Left lung (tissue), 10 donors: ENCODE data around the gene MED17. TPM values are rescaled to one million over a fixed set of nuclear protein-coding genes. Genes with fewer than 3 reads are reported as not detected.
"Not testable (repeated sequence)": the region's sequence is repeated elsewhere in the genome, so short reads cannot be mapped to it uniquely, and the experiment has no call there.

ENCODE experiments used
- ATAC-seq: fragments of 200-7000 bp; cut with Tn5 transposase; one replicate; pipeline ENCODE4 v1.9.1; 2020; ENCODE audit warnings: moderate library complexity
- DNase-seq, 4 donors: peaks; one replicate each; pipeline ENCODE4 v3.0.0-alpha.2; 2013 to 2020
- H3K27ac ChIP-seq, 2 donors: fragments of 200-600 bp; sonication (generic) in 1 of 2; one replicate each; pipeline versions ENCODE4 v1.5.0 to v1.8.0; 2020 to 2021
- H3K27me3 ChIP-seq, 2 donors: fragments of 200-600 bp; sonication (generic) in 1 of 2; one replicate each; pipeline versions ENCODE4 v1.5.0 to v1.8.0; 2020 to 2021
- H3K36me3 ChIP-seq, 2 donors: fragments of 200-600 bp; sonication (generic) in 1 of 2; one replicate each; pipeline versions ENCODE4 v1.5.0 to v1.8.0; 2020 to 2021
- H3K4me1 ChIP-seq, 2 donors: fragments of 200-600 bp; one replicate each; pipeline ENCODE4 v1.8.0; 2021
- H3K4me3 ChIP-seq, 2 donors: fragments of 200-600 bp; sonication (generic) in 1 of 2; one replicate each; pipeline versions ENCODE4 v1.5.0 to v1.8.0; 2020 to 2021; ENCODE audit warnings: mild to moderate bottlenecking in 1 of 2
- H3K9me3 ChIP-seq, 2 donors: fragments of 200-600 bp; sonication (generic) in 1 of 2; one replicate each; pipeline versions ENCODE4 v1.5.0 to v1.8.0; 2020 to 2021
- intact Hi-C, 2 donors: fragments of 100-400 bp; cut with DNase I; formaldehyde crosslinking; loops; one replicate each; pipeline versions ENCODE4 v1.11.2 to v1.14.2; 2022
- polyA plus RNA-seq, 6 donors: library from polyadenylated mRNA; unstranded; fragments of 120-200 nt; gene quantifications; one replicate each; pipeline ENCODE4 v1.2.1, GENCODE V29; 2013; ENCODE audit not compliant: insufficient read length in 6 of 6
- total RNA-seq, 2 donors: library from RNA; stranded (reverse); fragmentation: NEBNext Ultra II Directional; extraction: Animal tissue kit (Norgen Biotek cat#: 25700); gene quantifications; one replicate each; pipeline ENCODE4 v1.2.1, GENCODE V29; 2021
- TF ChIP-seq, protein P1 (sequence below), 2 donors: fragments of 200-600 bp; sonication (generic) in 1 of 2; IDR thresholded peaks; one replicate each; pipeline versions ENCODE4 v1.5.0 to v1.8.0; 2021; ENCODE audit warnings: antibody characterized with exemption in 2 of 2
- donor health status: DM: no; HTN: yes; CAD: no.
- donor health status: DM: no; HTN: no; CAD: no.

MED17 gene
- total and polyA plus RNA-seq, 8 donors = 26.3 to 46.0 (median 43.5) TPM

DNA sequence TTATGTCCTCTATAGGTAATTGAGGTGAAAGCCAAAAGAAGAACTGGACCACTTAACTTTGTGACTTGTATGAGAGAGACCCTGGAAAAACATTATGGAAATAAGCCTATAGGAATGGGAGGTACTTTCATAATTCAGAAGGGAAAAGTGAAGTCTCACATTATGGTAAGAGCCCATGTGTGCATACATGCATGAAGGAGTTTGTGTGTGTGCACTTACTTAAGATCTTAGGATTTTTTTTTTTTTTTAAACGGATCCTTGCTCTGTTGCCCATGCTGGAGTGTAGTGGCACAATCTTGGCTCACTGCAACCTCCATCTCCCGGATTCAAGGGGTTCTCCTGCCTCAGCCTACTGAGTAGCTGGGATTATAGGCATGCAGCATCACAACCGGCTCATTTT is 26.8 kb upstream of the MED17 start:
- Histone ChIP-seq H3K36me3 (peaks cover 0 to 80% of the 10 kb centered on the region in 2 donors), H3K9me3 (no peaks in the 10 kb centered on the region), H3K4me1 (no peaks in the 10 kb centered on the region), H3K27me3 (no peaks in the 10 kb centered on the region), H3K4me3 (no peak overlapping the region), H3K27ac (no peak overlapping the region)
- DNase-seq = no peak
- TF ChIP-seq, protein P1, sequence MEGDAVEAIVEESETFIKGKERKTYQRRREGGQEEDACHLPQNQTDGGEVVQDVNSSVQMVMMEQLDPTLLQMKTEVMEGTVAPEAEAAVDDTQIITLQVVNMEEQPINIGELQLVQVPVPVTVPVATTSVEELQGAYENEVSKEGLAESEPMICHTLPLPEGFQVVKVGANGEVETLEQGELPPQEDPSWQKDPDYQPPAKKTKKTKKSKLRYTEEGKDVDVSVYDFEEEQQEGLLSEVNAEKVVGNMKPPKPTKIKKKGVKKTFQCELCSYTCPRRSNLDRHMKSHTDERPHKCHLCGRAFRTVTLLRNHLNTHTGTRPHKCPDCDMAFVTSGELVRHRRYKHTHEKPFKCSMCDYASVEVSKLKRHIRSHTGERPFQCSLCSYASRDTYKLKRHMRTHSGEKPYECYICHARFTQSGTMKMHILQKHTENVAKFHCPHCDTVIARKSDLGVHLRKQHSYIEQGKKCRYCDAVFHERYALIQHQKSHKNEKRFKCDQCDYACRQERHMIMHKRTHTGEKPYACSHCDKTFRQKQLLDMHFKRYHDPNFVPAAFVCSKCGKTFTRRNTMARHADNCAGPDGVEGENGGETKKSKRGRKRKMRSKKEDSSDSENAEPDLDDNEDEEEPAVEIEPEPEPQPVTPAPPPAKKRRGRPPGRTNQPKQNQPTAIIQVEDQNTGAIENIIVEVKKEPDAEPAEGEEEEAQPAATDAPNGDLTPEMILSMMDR (IDR thresholded peaks at IDR 0.05) = no peak
- intact Hi-C loops = no loop called here
- ATAC-seq = no peak

DNA sequence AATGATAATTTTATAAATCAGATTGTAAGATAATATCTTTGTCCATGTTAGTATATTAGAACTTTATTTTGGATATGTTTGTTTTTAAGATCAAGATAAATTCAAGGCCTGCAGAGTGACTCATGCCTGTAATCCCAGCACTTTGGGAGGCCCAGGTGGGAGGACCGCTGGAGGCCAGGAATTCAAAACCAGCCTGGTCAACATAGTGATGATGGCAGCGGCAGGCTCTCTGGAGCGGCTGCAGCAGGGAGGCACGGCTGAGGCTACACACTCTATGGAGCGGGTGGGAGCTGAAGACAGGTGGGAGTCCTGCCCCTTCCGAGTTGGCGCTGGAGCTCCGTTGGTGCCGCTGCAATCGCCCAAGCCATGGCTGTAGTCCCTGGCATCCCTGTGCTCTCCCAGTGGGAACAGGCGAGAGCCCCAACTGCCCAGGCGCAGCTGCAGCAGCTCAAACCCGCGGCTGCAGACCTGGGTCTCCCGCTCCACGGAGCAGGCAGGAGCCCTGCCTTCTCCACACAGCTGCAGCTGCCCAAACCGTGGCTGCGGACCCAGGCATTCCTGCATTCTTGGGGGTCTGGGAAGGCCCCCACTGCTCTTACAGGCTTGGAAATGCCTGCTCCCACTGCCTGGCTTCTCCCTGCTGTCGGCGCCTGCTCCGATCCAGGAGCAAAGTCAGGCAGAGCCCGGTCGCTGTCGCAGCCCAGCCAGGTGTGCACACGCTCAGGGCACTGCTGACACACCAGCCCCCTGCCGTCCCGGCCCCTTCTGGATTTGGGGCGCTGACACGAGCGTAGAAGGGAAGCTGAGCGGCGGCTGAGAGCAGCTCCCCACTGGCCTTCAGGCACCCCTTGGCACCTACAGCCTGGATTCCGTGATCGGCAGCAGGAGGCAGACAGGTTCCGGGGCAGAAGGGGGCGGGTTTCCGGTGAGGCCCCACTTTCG is 25.9 kb upstream of the MED17 start:
- H3K4me1 ChIP-seq = no peaks in the 10 kb centered on the region
- TF ChIP-seq, protein P1 (IDR thresholded peaks at IDR 0.05) = no peak
- no peak overlapping the region for H3K4me3 ChIP-seq
- intact Hi-C loops = no loop called here
- H3K9me3 ChIP-seq = no peaks in the 10 kb centered on the region
- no peaks in the 10 kb centered on the region for H3K27me3 ChIP-seq
- no peak for ATAC-seq
- no peak overlapping the region for H3K27ac ChIP-seq
- no peak for DNase-seq
- H3K36me3 ChIP-seq = peaks cover 0 to 86% of the 10 kb centered on the region in 2 donors

DNA sequence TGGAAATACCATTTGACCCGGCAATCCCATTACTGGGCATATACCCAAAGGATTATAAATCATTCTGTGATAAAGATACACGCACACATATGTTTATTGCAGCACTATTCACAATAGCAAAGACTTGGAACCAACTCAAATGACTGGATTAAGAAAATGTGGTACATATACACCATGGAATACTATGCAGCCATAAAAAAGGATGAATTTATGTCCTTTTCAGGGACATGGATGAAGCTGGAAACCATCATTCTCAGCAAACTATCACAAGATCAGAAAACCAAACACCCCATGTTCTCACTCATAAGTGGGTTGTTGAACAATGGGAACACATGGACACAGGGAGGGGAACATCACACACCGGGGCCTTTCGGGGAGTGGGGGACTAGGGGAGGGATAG is 25.0 kb upstream of the MED17 start:
- DNase-seq, ATAC-seq, H3K4me3 ChIP-seq, H3K27me3 ChIP-seq, intact Hi-C loops, H3K27ac ChIP-seq, H3K9me3 ChIP-seq, H3K4me1 ChIP-seq: not testable (repeated sequence)
- peaks cover 0 to 91% of the 10 kb centered on the region in 2 donors for H3K36me3 ChIP-seq

DNA sequence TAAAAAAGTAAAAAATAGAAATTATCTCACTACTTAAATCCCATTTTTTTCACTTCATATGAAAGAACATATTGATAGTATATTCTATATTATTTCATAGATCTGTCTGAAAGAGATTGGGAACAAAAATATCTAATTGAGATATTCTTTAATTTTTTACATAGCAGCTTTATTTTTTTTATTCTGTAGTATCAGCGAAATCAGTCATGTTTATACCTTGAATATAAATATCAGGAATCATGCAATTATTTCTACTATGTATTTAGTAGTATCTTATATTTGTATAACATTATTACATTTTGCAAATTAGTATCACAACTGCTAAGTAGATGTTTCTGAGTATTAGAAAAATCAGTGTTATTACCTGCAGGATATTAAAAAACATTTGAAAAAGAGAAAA is 22.2 kb upstream of the MED17 start:
- intact Hi-C loops = no loop called here

DNA sequence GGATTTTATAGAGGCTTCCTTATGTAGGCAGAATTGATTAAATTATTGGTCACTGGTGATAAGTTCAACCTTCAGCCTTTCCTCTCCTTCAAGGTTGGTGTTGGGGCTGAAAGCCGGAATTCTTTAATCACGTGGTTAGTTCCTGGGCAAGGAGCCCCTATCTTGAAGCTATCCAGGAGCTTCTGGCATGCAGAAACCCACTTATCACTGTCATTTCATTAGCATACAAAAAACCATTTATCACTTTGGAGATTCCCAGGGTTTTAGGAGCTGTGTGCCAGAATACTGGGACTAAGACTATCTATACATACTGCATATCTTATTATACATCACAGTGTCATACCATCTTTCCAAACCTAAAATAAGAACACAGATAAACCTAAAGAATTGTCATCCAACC is 18.5 kb upstream of the MED17 start:
- no peak for ATAC-seq
- DNase-seq = no peak

More for the DNA sequence above, 22.2 kb upstream of the MED17 start:
- Histone ChIP-seq H3K4me3 (no peak overlapping the region), H3K27me3 (no peaks in the 10 kb centered on the region), H3K4me1 (no peaks in the 10 kb centered on the region), H3K27ac (no peak overlapping the region), H3K36me3 (peaks cover 0 to 80% of the 10 kb centered on the region in 2 donors), H3K9me3 (no peaks in the 10 kb centered on the region)
- ATAC-seq (no peak), DNase-seq (no peak)
- TF ChIP-seq, protein P1 (IDR thresholded peaks at IDR 0.05) = no peak

More for the DNA sequence above, 18.5 kb upstream of the MED17 start:
- Histone ChIP-seq H3K27me3 (no peaks in the 10 kb centered on the region), H3K4me1 (no peaks in the 10 kb centered on the region), H3K27ac (no peak overlapping the region), H3K4me3 (no peak overlapping the region), H3K9me3 (peaks cover 0 to 4% of the 10 kb centered on the region in 2 donors), H3K36me3 (peaks cover 0 to 43% of the 10 kb centered on the region in 2 donors)
- TF ChIP-seq, protein P1 (IDR thresholded peaks at IDR 0.05) = no peak
- intact Hi-C loops = no loop called here
